Heart right ventricle (tissue), 16 donors: ENCODE results near the gene GPR78. TPM values are rescaled to one million over a fixed set of nuclear protein-coding genes. Genes with fewer than 3 reads are reported as not detected.
"Not testable (repeated sequence)": the region's sequence is repeated elsewhere in the genome, so short reads cannot be mapped to it uniquely, and the experiment has no call there.

ENCODE experiments used
- ATAC-seq, 8 donors: fragments of 200-7000 bp; cut with Tn5 transposase; one replicate each; pipeline ENCODE4 v1.9.1; 2020; ENCODE audit warnings: mild to moderate bottlenecking in 8 of 8, moderate library complexity in 8 of 8, moderate number of reproducible peaks in 1 of 8
- DNase-seq, 2 donors: peaks; one replicate each; pipeline ENCODE4 v3.0.0-alpha.2; 2020
- H3K27ac ChIP-seq, 10 donors: fragments of 200-600 bp; sonication (generic) in 2 of 10; one replicate each; pipeline versions ENCODE4 v1.5.0 to v1.8.0; 2020 to 2022; ENCODE audit warnings: mild to moderate bottlenecking in 3 of 10
- H3K27me3 ChIP-seq, 7 donors: fragments of 200-600 bp; one replicate each; pipeline ENCODE4 v1.8.0; 2021 to 2022; ENCODE audit warnings: mild to moderate bottlenecking in 2 of 7
- H3K36me3 ChIP-seq, 9 donors: fragments of 200-600 bp; sonication (generic) in 1 of 9; one replicate each; pipeline versions ENCODE4 v1.5.0 to v1.8.0; 2020 to 2022; ENCODE audit warnings: mild to moderate bottlenecking in 2 of 9
- H3K4me1 ChIP-seq, 9 donors: fragments of 200-600 bp; sonication (generic) in 1 of 9; one replicate each; pipeline versions ENCODE4 v1.5.0 to v1.8.0; 2020 to 2022; ENCODE audit warnings: mild to moderate bottlenecking in 4 of 9
- H3K4me3 ChIP-seq, 10 donors: fragments of 200-600 bp; sonication (generic) in 2 of 10; one replicate each; pipeline versions ENCODE4 v1.5.0 to v1.8.0; 2020 to 2022; ENCODE audit warnings: mild to moderate bottlenecking in 7 of 10, moderate library complexity in 2 of 10
- H3K9me3 ChIP-seq, 11 donors: fragments of 200-600 bp in 10 of 11; sonication (generic) in 2 of 11; one replicate each; pipeline versions ENCODE4 v1.5.0 to v1.8.0; 2013 to 2022; ENCODE audit warnings: mild to moderate bottlenecking in 2 of 11, control low read depth in 1 of 11, moderate library complexity in 1 of 11
- WGBS, 2 donors: extraction: QIAGEN DNeasy Blood & Tissue Kit; methylation state at CpG; one replicate each; pipeline ENCODE4 v1.1.7; 2013; ENCODE audit warnings: inconsistent platforms in 1 of 2; 5-methylcytosine and 5-hydroxymethylcytosine counted together
- intact Hi-C, 10 donors: fragments of 100-400 bp; cut with DNase I; formaldehyde crosslinking; loops; one replicate each; pipeline versions ENCODE4 v1.11.1 to v1.14.2; 2022
- polyA plus RNA-seq, 2 donors: library from polyadenylated mRNA; stranded (reverse); fragments of 200-250 nt; gene quantifications; one replicate each; pipeline ENCODE4 v1.2.3, GENCODE V29; 2013
- total RNA-seq, 10 donors: library from RNA; stranded (reverse); fragmentation: NEBNext Ultra II Directional in 3 of 10; extraction: Animal tissue kit (Norgen Biotek cat#: 25700) in 3 of 10; gene quantifications; one replicate each; pipeline versions ENCODE4 v1.2.1 to v1.2.4, GENCODE V29; 2021 to 2023
- TF ChIP-seq, protein P1 (sequence below), 9 donors: fragments of 200-600 bp; sonication (generic) in 2 of 9; IDR thresholded peaks; one replicate each; pipeline versions ENCODE4 v1.5.0 to v1.8.0; 2021 to 2022; ENCODE audit warnings: antibody characterized with exemption in 9 of 9, mild to moderate bottlenecking in 5 of 9, moderate library complexity in 1 of 9
- donor health status: Arrhythmogenic right ventricular cardiomyopathy.
- donor health status: ischemic (EF 13 %, LVEDD 7.1; RV severe dilation, severe dysfunction).
- donor health status: healthy with polysubstance abuse.
- donor health status: DM: no; HTN: yes; CAD: no.
- donor health status: DM: no; HTN: no; CAD: no.
- donor health status: ischemic (EF 25% LVEDD 6.9; RV normal size, moderate dysfunction).
- donor health status: ischemic (EF 25% LVEDD 5.7; RV mildly dilated, moderate dysfunction).
- donor health status: healthy.
- donor health status: DM: yes; HTN: yes; CAD: no.
- donor health status: Ischemic cardiomyopathy.
- donor health status: ischemic (EF 35%, LVEDD 5.7; RV mildly dilated, moderate dysfunction).
- donor health status: nonischemic (EF 11% LVEDD 7.7; RV severe dilation, severe dysfunction).
- donor health status: DM: yes; HTN: yes; CAD: no.
- donor health status: PGD.
- donor health status: ischemic (EF 29% LVEDD 5.4; RV normal size, mild dysfunction).
- donor health status: nonischemic (EF 23%, LVEDD 6.1; RV moderate dilation, normal function).

Gene GPR78
- total and polyA plus RNA-seq, 12 donors = 0.01 to 0.12 TPM; not detected in 10

DNA sequence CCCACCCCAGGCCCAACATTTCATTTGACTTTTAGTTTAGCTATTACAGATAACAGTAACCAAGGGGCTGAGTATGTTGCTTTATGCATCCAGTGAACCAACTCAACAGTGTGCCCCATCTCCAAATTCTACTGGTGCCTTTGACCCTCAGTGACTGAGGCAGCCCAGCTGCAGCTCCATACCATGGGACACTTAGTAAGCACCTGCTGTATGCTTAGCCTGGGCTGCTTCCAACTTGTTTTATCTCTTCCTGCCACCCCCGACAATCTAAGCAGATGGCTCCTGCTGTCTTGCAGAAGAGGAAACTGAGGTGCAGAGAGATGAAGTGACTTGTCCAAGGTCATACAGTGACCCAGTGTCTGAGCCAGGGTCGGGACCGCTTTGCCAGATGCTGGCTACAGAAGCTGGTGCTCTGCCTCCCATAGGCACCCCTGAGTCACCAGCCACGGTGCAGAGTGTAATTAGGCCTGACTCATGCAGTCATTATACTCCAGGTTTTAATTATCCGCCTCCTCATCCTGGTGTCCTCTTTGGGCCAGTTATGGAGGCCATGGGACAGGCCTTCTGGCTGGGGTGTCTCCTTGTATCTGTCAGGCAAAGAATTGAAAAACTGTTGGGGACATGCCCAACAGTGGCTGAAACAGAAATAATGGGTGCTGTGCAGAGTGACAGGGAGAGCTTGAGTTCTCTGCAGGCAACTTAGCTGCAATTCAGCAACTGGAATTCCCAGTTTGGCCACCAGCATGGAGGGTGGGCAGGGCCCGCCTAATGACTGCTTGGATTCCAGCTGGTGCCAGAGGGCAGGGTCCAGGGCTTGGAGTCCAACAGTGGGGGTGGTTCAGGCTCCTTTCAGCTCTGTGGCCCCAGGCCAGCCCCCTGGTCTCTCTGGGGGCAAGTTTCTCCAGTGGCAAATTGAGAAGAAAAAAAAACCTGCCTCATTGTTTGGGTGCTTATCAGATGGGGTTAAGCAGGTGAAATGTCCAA, 8.2 kb upstream of the GPR78 start:
- TF ChIP-seq, protein P1, sequence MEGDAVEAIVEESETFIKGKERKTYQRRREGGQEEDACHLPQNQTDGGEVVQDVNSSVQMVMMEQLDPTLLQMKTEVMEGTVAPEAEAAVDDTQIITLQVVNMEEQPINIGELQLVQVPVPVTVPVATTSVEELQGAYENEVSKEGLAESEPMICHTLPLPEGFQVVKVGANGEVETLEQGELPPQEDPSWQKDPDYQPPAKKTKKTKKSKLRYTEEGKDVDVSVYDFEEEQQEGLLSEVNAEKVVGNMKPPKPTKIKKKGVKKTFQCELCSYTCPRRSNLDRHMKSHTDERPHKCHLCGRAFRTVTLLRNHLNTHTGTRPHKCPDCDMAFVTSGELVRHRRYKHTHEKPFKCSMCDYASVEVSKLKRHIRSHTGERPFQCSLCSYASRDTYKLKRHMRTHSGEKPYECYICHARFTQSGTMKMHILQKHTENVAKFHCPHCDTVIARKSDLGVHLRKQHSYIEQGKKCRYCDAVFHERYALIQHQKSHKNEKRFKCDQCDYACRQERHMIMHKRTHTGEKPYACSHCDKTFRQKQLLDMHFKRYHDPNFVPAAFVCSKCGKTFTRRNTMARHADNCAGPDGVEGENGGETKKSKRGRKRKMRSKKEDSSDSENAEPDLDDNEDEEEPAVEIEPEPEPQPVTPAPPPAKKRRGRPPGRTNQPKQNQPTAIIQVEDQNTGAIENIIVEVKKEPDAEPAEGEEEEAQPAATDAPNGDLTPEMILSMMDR (IDR thresholded peaks at IDR 0.05) = no peak
- no peak overlapping the region for H3K27ac ChIP-seq

DNA sequence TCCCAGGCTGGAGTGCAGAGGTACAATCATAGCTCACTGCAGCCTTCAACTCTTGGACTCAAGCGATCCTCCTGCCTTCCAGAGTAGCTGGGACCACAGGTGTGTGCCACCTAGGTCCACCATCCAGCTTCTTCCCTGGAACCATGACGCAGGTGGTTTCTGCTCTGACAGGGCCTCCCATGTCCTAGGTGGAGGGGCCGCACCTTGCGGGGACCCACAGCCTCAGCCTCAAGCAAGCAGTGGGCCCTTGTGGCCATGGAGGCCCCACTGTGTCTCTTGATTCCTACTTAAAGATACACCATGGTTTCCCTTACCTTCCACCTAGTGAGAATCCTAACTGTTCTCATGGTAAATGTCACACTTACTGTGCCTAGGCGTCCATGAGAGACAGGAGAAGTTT, 6.9 kb upstream of the GPR78 start:
- Histone ChIP-seq H3K27me3 (peaks cover 0 to 23% (median 12%) of the 10 kb centered on the region in 7 donors), H3K9me3 (no peaks in the 10 kb centered on the region), H3K36me3 (no peaks in the 10 kb centered on the region), H3K4me1 (no peaks in the 10 kb centered on the region), H3K4me3 (no peak overlapping the region), H3K27ac (no peak overlapping the region)
- 78 to 86% methylated on average over 5 of the region's 5 CpGs for WGBS, 2 donors
- ATAC-seq = no peak
- TF ChIP-seq, protein P1 (IDR thresholded peaks at IDR 0.05) = no peak
- intact Hi-C loops = no loop called here
- DNase-seq = no peak

More for the DNA sequence above, 8.2 kb upstream of the GPR78 start:
- H3K9me3 ChIP-seq = no peaks in the 10 kb centered on the region
- no peaks in the 10 kb centered on the region for H3K36me3 ChIP-seq
- no peaks in the 10 kb centered on the region for H3K4me1 ChIP-seq
- ATAC-seq (no peak), DNase-seq (no peak)
- whole genome bisulfite sequencing, 2 donors = 73 to 76% methylated on average over 6 of the region's 6 CpGs
- peaks cover 0 to 11% (median 1%) of the 10 kb centered on the region in 7 donors for H3K27me3 ChIP-seq
- intact Hi-C loops = no loop called here
- H3K4me3 ChIP-seq = no peak overlapping the region

DNA sequence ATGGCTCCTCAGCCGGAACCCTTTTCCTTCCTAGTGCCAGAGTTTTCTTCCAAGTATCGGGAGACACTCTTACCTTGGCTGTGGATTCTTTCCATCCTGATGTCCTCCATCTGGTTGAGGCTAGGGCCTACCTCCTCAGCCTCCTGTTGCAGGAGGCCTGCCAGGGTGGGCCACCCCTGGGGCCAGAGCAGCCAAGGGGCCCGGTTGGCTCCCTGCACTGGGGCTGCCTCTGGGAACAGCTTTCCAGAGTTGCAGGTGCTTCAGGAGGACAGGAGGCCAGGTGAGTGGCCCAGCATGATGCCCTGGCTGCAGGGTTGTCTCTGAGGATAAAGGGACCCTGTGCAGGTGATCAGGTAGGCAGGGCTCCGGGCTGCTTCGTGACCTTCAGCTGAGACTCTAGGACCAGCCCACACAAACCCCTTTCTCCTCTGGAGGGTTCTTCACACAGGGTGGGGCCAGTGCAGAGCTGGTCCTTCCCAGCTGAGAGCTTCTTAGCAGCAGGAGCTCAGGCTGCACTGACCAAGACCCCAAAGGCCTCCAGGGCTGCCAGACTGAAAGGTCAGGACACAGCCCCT, 5.3 kb upstream of the GPR78 start:
- Histone ChIP-seq H3K27ac (no peak overlapping the region), H3K4me3 (no peak overlapping the region), H3K4me1 (no peaks in the 10 kb centered on the region), H3K36me3 (no peaks in the 10 kb centered on the region), H3K9me3 (no peaks in the 10 kb centered on the region), H3K27me3 (peaks cover 0 to 36% (median 28%) of the 10 kb centered on the region in 7 donors)
- DNase-seq = no peak
- no peak for ATAC-seq
- WGBS, 2 donors = 72 to 74% methylated on average over 5 of the region's 5 CpGs
- TF ChIP-seq, protein P1 (IDR thresholded peaks at IDR 0.05) = no peak
- intact Hi-C loops = no loop called here

GRCh38 chr4:8575457-8575856, 4.7 kb upstream of the GPR78 start:
- Histone ChIP-seq H3K36me3 (no peaks in the 10 kb centered on the region), H3K4me1 (no peaks in the 10 kb centered on the region), H3K27ac (no peak overlapping the region), H3K9me3 (no peaks in the 10 kb centered on the region), H3K4me3 (no peak overlapping the region), H3K27me3 (peaks cover 4 to 42% (median 34%) of the 10 kb centered on the region in 7 donors)
- DNase-seq (no peak), ATAC-seq (no peak)
- TF ChIP-seq, protein P1 (IDR thresholded peaks at IDR 0.05) = no peak
- intact Hi-C loops = no loop called here
- 66 to 75% methylated on average over 4 of the region's 4 CpGs for WGBS, 2 donors

- intact Hi-C loops, H3K36me3 ChIP-seq, H3K4me3 ChIP-seq, DNase-seq, ATAC-seq, H3K9me3 ChIP-seq, H3K27ac ChIP-seq, H3K4me1 ChIP-seq: not testable (repeated sequence)
- H3K27me3 ChIP-seq = peaks cover 10 to 53% (median 45%) of the 10 kb centered on the region in 7 donors
- 89% methylated on average over 5 of the region's 5 CpGs for WGBS, 2 donors
Observed at GRCh38 chr4:8576591-8576990, 3.6 kb upstream of the GPR78 start.
